Measurements from ENCODE around the gene NEUROG1. TPM values are rescaled to one million over a fixed set of nuclear protein-coding genes. Genes with fewer than 3 reads are reported as not detected.

The NEUROG1 gene
- total and polyA plus RNA-seq, 10 donors = not detected

- peaks cover 3 to 87% (median 52%) of the 10 kb centered on the region in 7 donors for H3K27me3 ChIP-seq (replicated peaks in 1 of 7)
- H3K36me3 ChIP-seq = no peaks in the 10 kb centered on the region
- WGBS, 5 donors = 21 to 31% (median 26%) methylated on average over 11 to 14 of the region's 14 CpGs
- H3K9me3 ChIP-seq = no peaks in the 10 kb centered on the region
- intact Hi-C loops (cut with DNase I; ENCODE audit: low total_unique reads) = no loop called here
- DNase-seq = no peak
- no peak overlapping the region for H3K4me3 ChIP-seq
- peaks cover 0 to 41% (median 25%) of the 10 kb centered on the region in 6 donors for H3K4me1 ChIP-seq
- H3K27ac ChIP-seq = no peak overlapping the region
- TF ChIP-seq POLR2A (IDR thresholded peaks at IDR 0.05) (no peak), POLR2AphosphoS5 (IDR thresholded peaks at IDR 0.05) (no peak)
- TF ChIP-seq, protein P1, sequence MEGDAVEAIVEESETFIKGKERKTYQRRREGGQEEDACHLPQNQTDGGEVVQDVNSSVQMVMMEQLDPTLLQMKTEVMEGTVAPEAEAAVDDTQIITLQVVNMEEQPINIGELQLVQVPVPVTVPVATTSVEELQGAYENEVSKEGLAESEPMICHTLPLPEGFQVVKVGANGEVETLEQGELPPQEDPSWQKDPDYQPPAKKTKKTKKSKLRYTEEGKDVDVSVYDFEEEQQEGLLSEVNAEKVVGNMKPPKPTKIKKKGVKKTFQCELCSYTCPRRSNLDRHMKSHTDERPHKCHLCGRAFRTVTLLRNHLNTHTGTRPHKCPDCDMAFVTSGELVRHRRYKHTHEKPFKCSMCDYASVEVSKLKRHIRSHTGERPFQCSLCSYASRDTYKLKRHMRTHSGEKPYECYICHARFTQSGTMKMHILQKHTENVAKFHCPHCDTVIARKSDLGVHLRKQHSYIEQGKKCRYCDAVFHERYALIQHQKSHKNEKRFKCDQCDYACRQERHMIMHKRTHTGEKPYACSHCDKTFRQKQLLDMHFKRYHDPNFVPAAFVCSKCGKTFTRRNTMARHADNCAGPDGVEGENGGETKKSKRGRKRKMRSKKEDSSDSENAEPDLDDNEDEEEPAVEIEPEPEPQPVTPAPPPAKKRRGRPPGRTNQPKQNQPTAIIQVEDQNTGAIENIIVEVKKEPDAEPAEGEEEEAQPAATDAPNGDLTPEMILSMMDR (IDR thresholded peaks at IDR 0.05 in 8 of 11, conservative IDR thresholded peaks at IDR 0.05 in 3 of 11) = no peak
Observed at GRCh38 chr5:135491038-135491551, 44.7 kb downstream of the NEUROG1 start.

DNA sequence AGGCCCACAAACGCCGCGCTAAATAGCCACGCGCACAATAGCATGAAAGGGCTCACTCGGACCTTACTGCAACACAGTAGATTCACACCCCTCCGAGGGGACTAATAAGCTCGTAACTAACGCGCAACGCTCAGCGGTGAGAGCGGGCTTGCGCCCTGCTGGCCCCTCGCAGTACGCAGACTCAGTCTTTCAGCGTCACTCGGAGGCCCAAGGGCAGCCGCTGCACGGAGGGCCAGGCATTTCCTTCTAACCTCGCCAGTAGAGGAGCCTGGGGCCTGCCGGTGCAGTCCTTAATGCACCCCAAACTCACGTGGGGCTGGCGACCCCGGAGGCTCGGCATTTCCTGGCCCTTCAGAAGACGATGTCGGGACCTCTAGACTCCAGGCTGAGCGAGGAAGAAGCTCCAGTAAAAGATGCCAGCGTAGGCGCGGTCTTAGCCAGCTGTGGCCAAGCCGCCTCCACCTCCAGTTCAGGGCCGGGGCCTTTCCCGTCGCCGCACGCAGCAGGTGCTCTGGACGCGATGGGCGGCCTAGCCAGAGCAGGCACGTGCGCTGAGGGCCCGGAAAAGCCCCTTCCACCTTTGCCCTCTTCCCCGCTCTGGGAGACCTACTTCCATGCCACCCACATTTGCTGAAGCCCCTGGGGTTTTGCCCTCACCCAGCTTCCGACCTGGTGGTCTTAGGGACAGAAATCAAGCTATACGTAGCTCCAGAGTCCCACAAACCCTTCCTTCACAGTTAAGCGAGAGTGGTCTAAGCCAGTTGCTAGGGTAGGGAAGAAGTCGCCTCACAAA is 45.3 kb downstream of the NEUROG1 start:
- Histone ChIP-seq H3K27me3 (replicated peaks in 1 of 7) (peaks cover 3 to 94% (median 52%) of the 10 kb centered on the region in 7 donors), H3K9me3 (no peaks in the 10 kb centered on the region), H3K27ac (no peak overlapping the region), H3K36me3 (no peaks in the 10 kb centered on the region), H3K4me1 (peaks cover 0 to 41% (median 25%) of the 10 kb centered on the region in 6 donors), H3K4me3 (peak overlapping the region in 1 of 8 donors; percentile 35)
- intact Hi-C loops (cut with DNase I; ENCODE audit: low total_unique reads) = no loop called here
- no peak for DNase-seq
- WGBS, 5 donors = 10 to 19% (median 14%) methylated on average over 32 to 49 of the region's 49 CpGs
- TF ChIP-seq, protein P1 (IDR thresholded peaks at IDR 0.05 in 8 of 11, conservative IDR thresholded peaks at IDR 0.05 in 3 of 11) = no peak
- TF ChIP-seq POLR2A (IDR thresholded peaks at IDR 0.05) (no peak), POLR2AphosphoS5 (IDR thresholded peaks at IDR 0.05) (no peak)

DNA sequence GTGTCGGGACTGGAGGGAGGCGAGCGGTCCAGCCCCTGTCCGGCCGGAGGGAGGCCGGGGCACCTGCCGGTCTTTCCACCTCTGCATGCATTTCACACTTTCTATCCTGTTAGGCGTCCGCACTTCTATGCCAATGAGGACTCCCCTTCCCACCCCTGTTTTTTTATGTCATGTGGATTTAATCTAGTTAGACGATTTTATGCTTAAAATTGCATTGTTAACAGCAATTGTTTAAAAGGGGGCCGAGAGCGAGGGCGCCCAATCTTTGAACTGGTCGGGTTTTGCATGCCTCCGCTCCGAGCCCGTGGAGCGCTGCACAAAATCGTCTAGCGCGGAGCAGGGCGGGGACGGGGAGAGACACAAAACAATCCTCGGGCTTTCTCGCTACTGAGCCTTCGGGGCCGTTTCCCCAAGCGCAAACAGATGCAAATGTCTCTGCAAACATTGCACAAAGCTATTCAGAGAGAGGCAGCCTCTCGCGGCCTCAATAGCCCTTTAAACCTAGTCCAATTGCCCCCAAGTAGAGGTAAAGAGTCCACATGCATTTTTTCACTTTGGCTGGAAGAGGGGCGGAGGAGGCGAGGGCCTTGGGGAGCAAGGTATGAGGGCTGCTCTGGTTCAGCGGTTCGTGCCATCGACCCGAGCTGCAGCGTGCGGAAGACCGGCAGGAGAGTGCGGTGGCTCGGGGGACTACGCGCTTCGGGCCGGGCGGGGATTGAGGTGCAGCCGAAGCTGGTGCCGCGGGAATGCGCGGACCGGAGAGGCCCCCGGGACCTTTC is 46.1 kb downstream of the NEUROG1 start:
- peak overlapping the region in 4 of 8 donors; percentile 4 to 35 (median 18) for H3K4me3 ChIP-seq
- no peaks in the 10 kb centered on the region for H3K9me3 ChIP-seq
- WGBS, 5 donors = 4 to 17% (median 7%) methylated on average over 36 to 53 of the region's 53 CpGs
- H3K4me1 ChIP-seq = peaks cover 0 to 41% (median 25%) of the 10 kb centered on the region in 6 donors
- peaks cover 3 to 97% (median 52%) of the 10 kb centered on the region in 7 donors for H3K27me3 ChIP-seq (replicated peaks in 1 of 7)
- DNase-seq = no peak
- TF ChIP-seq POLR2AphosphoS5 (IDR thresholded peaks at IDR 0.05) (no peak), POLR2A (IDR thresholded peaks at IDR 0.05) (no peak)
- TF ChIP-seq, protein P1 (IDR thresholded peaks at IDR 0.05 in 8 of 11, conservative IDR thresholded peaks at IDR 0.05 in 3 of 11) = no peak
- intact Hi-C loops (cut with DNase I; ENCODE audit: low total_unique reads) = no loop called here
- H3K36me3 ChIP-seq = no peaks in the 10 kb centered on the region
- no peak overlapping the region for H3K27ac ChIP-seq
